Osteoblast (primary cell): ENCODE data around the gene SCAF1. TPM values are rescaled to one million over a fixed set of nuclear protein-coding genes. Genes with fewer than 3 reads are reported as not detected.
"Not testable (repeated sequence)": the region's sequence is repeated elsewhere in the genome, so short reads cannot be mapped to it uniquely, and the experiment has no call there.

ENCODE experiments used
- DNase-seq: peaks from one replicate; pipeline ENCODE4 v3.0.0; 2011; ENCODE audit warnings: low spot score, mixed read lengths; ENCODE audit not compliant: insufficient read length; ENCODE audit errors: missing footprints
- H2AFZ ChIP-seq: 2 replicates; pipeline ENCODE4 v1.6.0; 2011; ENCODE audit warnings: mild to moderate bottlenecking, low read length
- H3K27ac ChIP-seq: 2 replicates; pipeline ENCODE4 v1.5.1; 2011; ENCODE audit warnings: mild to moderate bottlenecking, low read depth, low read length, moderate library complexity
- H3K27me3 ChIP-seq: 2 replicates; pipeline ENCODE4 v1.6.0; 2012; ENCODE audit warnings: mild to moderate bottlenecking, control low read depth, inconsistent platforms, low read length, moderate library complexity; ENCODE audit not compliant: insufficient read depth
- H3K36me3 ChIP-seq: 2 replicates; pipeline ENCODE4 v1.5.1; 2011; ENCODE audit warnings: mild to moderate bottlenecking, low read length, control low read depth, moderate library complexity; ENCODE audit not compliant: insufficient read depth
- H3K4me1 ChIP-seq: 2 replicates; pipeline ENCODE4 v1.5.1; 2011; ENCODE audit warnings: mild to moderate bottlenecking, low read length, control low read depth, moderate library complexity; ENCODE audit not compliant: insufficient read depth
- H3K4me2 ChIP-seq: 2 replicates; pipeline ENCODE4 v1.6.0; 2011; ENCODE audit warnings: mild to moderate bottlenecking, low read length; ENCODE audit not compliant: insufficient read depth
- H3K4me3 ChIP-seq: fragments of 200-600 bp; sonication (generic); 3 replicates; pipeline ENCODE4 v1.5.1; 2012; ENCODE audit warnings: mild to moderate bottlenecking, low read length, inconsistent platforms; ENCODE audit not compliant: insufficient read depth
- H3K79me2 ChIP-seq: 2 replicates; pipeline ENCODE4 v1.6.0; 2012; ENCODE audit warnings: mild to moderate bottlenecking, low read length, control low read depth, inconsistent platforms; ENCODE audit not compliant: insufficient read depth
- H3K9me3 ChIP-seq: 2 replicates; pipeline ENCODE4 v1.5.1; 2011; ENCODE audit warnings: low read depth, low read length, control low read depth
- H4K20me1 ChIP-seq: 2 replicates; pipeline ENCODE4 v1.6.0; 2012; ENCODE audit warnings: mild to moderate bottlenecking, low read length, control low read depth; ENCODE audit not compliant: insufficient read depth
- total RNA-seq: library from RNA; depleted of rRNA; stranded (reverse); fragments of >200 nt; gene quantifications from 2 replicates; pipeline ENCODE4 v1.2.3, GENCODE V29; 2012
- TF ChIP-seq, protein P1 (sequence below): IDR thresholded peaks from 2 replicates; pipeline ENCODE4 v1.5.1; 2011; ENCODE audit warnings: mild to moderate bottlenecking, low read depth, low read length, moderate library complexity; ENCODE audit errors: extremely low read depth

Gene SCAF1
- total RNA-seq, 1 donor, result 14.8 TPM

GRCh38 chr19:49629659-49630058, 12.3 kb upstream of the SCAF1 start:
- Histone ChIP-seq H3K27ac (no peak overlapping the region), H3K36me3 (peaks cover 12% of the 10 kb centered on the region), H3K4me2 (no peak overlapping the region), H3K9me3 (no peaks in the 10 kb centered on the region), H3K79me2 (no peaks in the 10 kb centered on the region), H3K27me3 (no peaks in the 10 kb centered on the region), H4K20me1 (no peaks in the 10 kb centered on the region), H3K4me3 (no peak overlapping the region), H3K4me1 (peaks cover 5% of the 10 kb centered on the region), H2AFZ (no peak overlapping the region)
- TF ChIP-seq, protein P1, sequence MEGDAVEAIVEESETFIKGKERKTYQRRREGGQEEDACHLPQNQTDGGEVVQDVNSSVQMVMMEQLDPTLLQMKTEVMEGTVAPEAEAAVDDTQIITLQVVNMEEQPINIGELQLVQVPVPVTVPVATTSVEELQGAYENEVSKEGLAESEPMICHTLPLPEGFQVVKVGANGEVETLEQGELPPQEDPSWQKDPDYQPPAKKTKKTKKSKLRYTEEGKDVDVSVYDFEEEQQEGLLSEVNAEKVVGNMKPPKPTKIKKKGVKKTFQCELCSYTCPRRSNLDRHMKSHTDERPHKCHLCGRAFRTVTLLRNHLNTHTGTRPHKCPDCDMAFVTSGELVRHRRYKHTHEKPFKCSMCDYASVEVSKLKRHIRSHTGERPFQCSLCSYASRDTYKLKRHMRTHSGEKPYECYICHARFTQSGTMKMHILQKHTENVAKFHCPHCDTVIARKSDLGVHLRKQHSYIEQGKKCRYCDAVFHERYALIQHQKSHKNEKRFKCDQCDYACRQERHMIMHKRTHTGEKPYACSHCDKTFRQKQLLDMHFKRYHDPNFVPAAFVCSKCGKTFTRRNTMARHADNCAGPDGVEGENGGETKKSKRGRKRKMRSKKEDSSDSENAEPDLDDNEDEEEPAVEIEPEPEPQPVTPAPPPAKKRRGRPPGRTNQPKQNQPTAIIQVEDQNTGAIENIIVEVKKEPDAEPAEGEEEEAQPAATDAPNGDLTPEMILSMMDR, result no peak
- DNase-seq, result no peak

GRCh38 chr19:49631014-49631588, 10.9 kb upstream of the SCAF1 start:
- H3K9me3 ChIP-seq, result no peaks in the 10 kb centered on the region
- H3K27ac ChIP-seq, result no peak overlapping the region
- H3K4me2 ChIP-seq, result no peak overlapping the region

GRCh38 chr19:49631610-49632192, 10.3 kb upstream of the SCAF1 start:
- Histone ChIP-seq H3K36me3 (peaks cover 18% of the 10 kb centered on the region), H4K20me1 (no peaks in the 10 kb centered on the region), H3K79me2 (no peaks in the 10 kb centered on the region), H3K4me1 (peaks cover 5% of the 10 kb centered on the region), H3K27ac (no peak overlapping the region), H3K4me3 (no peak overlapping the region), H2AFZ (no peak overlapping the region), H3K9me3 (no peaks in the 10 kb centered on the region), H3K27me3 (no peaks in the 10 kb centered on the region), H3K4me2 (no peak overlapping the region)
- peak; percentile 74 for DNase-seq
- TF ChIP-seq, protein P1, result no peak

More at GRCh38 chr19:49631014-49631588, 10.9 kb upstream of the SCAF1 start:
- no peak overlapping the region for H3K4me3 ChIP-seq
- H3K36me3 ChIP-seq, result peaks cover 18% of the 10 kb centered on the region
- DNase-seq, result peak; percentile 48
- H3K4me1 ChIP-seq, result peaks cover 5% of the 10 kb centered on the region
- TF ChIP-seq, protein P1, result no peak
- no peaks in the 10 kb centered on the region for H4K20me1 ChIP-seq
- H2AFZ ChIP-seq, result no peak overlapping the region
- no peaks in the 10 kb centered on the region for H3K27me3 ChIP-seq
- no peaks in the 10 kb centered on the region for H3K79me2 ChIP-seq

DNA sequence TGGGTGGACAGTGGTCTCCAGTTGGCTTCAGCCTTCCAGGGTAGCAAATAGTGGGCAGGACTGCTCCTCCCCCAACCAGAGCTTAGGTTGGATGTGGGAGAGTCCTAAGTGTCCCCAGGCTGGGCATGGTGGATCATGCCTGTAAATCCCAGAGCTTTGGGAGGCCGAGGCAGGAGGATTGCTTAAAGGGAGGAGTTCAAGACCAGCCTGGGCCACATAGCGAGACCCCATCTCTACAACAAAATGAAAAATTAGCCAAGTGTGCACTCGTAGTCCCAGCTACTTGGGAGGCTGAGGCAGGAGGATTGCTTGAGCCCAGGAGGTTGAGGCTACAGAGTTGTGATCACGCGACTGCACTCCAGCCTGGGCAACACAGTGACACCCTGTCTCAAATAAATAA, 9.4 kb upstream of the SCAF1 start:
- no peak for DNase-seq
- Histone ChIP-seq H3K27ac (no peak overlapping the region), H3K4me3 (no peak overlapping the region), H3K4me1 (peaks cover 5% of the 10 kb centered on the region), H4K20me1 (no peaks in the 10 kb centered on the region), H3K4me2 (no peak overlapping the region), H3K9me3 (no peaks in the 10 kb centered on the region), H3K27me3 (no peaks in the 10 kb centered on the region), H3K79me2 (no peaks in the 10 kb centered on the region), H3K36me3 (peaks cover 10% of the 10 kb centered on the region), H2AFZ (no peak overlapping the region)
- TF ChIP-seq, protein P1, result no peak

DNA sequence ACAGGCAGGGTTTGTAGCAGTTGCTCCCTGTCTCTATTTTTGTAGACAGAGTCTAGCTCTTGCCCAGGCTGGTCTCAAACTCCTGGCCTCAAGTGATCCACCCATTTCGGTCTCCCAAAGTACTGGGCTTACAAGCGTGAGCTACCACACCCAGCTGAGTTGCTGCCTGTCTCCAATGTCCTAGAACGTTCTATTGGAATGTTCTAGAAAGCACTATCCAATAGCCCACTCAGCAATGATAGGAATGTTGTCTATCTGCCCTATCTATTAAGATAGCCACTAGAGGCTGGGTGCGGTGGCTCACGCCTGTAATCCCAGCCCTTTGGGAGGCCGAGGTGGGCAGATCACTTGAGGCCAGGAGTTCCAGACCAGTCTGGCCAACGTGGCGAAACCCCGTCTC, 8.7 kb upstream of the SCAF1 start:
- H4K20me1 ChIP-seq, H3K4me3 ChIP-seq, H3K27ac ChIP-seq, H3K36me3 ChIP-seq, H3K27me3 ChIP-seq, H3K4me2 ChIP-seq, H3K79me2 ChIP-seq, H2AFZ ChIP-seq, H3K9me3 ChIP-seq, H3K4me1 ChIP-seq: not testable (repeated sequence)
- DNase-seq, result peak; percentile 26
